Mesodermal cell (in vitro differentiated cells): Measurements from ENCODE around the gene CEP128.

Experiments used
- H3K27ac ChIP-seq: 2 replicates; pipeline ENCODE4 v1.7.0; 2013; ENCODE audit warnings: mild to moderate bottlenecking, low read depth, low read length, moderate library complexity; ENCODE audit not compliant: severe bottlenecking
- H3K36me3 ChIP-seq: 2 replicates; pipeline ENCODE4 v1.7.1; 2013; ENCODE audit warnings: mild to moderate bottlenecking, low read length, moderate library complexity; ENCODE audit not compliant: control insufficient read depth, insufficient read depth
- H3K4me1 ChIP-seq: one replicate; pipeline ENCODE4 v1.7.1; 2013; ENCODE audit warnings: mild to moderate bottlenecking, low read length; ENCODE audit not compliant: insufficient read depth, control insufficient read depth, poor library complexity, severe bottlenecking
- H3K4me3 ChIP-seq: 2 replicates; pipeline ENCODE4 v1.7.0; 2013; ENCODE audit warnings: low read length, control low read depth, mild to moderate bottlenecking; ENCODE audit not compliant: insufficient read depth, poor library complexity, severe bottlenecking; ENCODE audit errors: extremely low read depth
- H3K9me3 ChIP-seq: 2 replicates; pipeline ENCODE4 v1.7.1; 2013; ENCODE audit warnings: mild to moderate bottlenecking, low read length, moderate library complexity; ENCODE audit not compliant: control insufficient read depth
- WGBS, 2 experiments: methylation state at CpG; one replicate each; pipeline ENCODE4 v1.1.5; 2013; ENCODE audit warnings: missing lambda C conversion rate in 2 of 2; ENCODE audit not compliant: insufficient coverage in 2 of 2; 5-methylcytosine and 5-hydroxymethylcytosine counted together

The CEP128 gene

GRCh38 chr14:80584744-80585505, 356.6 kb downstream of the CEP128 start:
- Histone ChIP-seq H3K36me3 (no peaks in the 10 kb centered on the region), H3K27ac (no peak overlapping the region), H3K4me1 (no peaks in the 10 kb centered on the region), H3K9me3 (no peaks in the 10 kb centered on the region), H3K4me3 (no peak overlapping the region)
- 100% methylated on average over 1 of the region's 2 CpGs; no CpG with 5 or more reads in 1 of the 2 experiments for WGBS, 2 experiments

- Histone ChIP-seq H3K36me3 (no peaks in the 10 kb centered on the region), H3K4me3 (no peak overlapping the region), H3K4me1 (no peaks in the 10 kb centered on the region), H3K9me3 (no peaks in the 10 kb centered on the region), H3K27ac (no peak overlapping the region)
- WGBS, 2 experiments, result 85 to 87% methylated on average over 4 of the region's 4 CpGs
Measured at GRCh38 chr14:80577599-80577998, 363.9 kb downstream of the CEP128 start.

- H3K4me1 ChIP-seq, result no peaks in the 10 kb centered on the region
- no peaks in the 10 kb centered on the region for H3K9me3 ChIP-seq
- WGBS, 2 experiments, result no CpG with 5 or more reads among the region's 3 CpGs
- H3K4me3 ChIP-seq, result no peak overlapping the region
- no peaks in the 10 kb centered on the region for H3K36me3 ChIP-seq
- H3K27ac ChIP-seq, result no peak overlapping the region
Measured at GRCh38 chr14:80576401-80576800, 365.1 kb downstream of the CEP128 start.

DNA sequence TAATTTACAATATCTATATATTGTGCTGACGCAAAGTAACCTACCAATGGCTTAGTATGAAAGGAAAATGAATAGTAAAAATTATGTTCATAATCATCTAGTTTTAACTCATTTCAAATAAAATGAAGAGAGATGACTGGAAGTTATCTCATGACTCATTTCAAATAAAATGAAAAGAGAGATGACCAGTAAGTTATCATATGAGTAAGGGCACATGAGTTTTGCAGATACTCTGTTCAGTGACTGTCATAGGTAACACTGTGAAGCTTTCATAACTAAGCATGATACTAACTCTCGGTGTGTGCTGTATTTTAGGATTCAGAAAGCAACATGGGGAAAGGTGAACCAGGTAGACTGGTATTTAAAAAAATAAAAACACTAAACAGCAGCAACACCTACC, 365.8 kb downstream of the CEP128 start:
- WGBS, 2 experiments, result no CpG with 5 or more reads among the region's 2 CpGs

GRCh38 chr14:80572666-80573065, 368.9 kb downstream of the CEP128 start:
- Histone ChIP-seq H3K36me3 (no peaks in the 10 kb centered on the region), H3K4me3 (no peak overlapping the region), H3K9me3 (no peaks in the 10 kb centered on the region), H3K4me1 (no peaks in the 10 kb centered on the region), H3K27ac (no peak overlapping the region)
- WGBS, 2 experiments, result 82 to 85% methylated on average over 5 of the region's 6 CpGs

More for the DNA sequence above, 365.8 kb downstream of the CEP128 start:
- no peak overlapping the region for H3K4me3 ChIP-seq
- H3K4me1 ChIP-seq, result no peaks in the 10 kb centered on the region
- no peaks in the 10 kb centered on the region for H3K36me3 ChIP-seq
- no peak overlapping the region for H3K27ac ChIP-seq
- H3K9me3 ChIP-seq, result no peaks in the 10 kb centered on the region

GRCh38 chr14:80570930-80571298, 370.6 kb downstream of the CEP128 start:
- Histone ChIP-seq H3K36me3 (no peaks in the 10 kb centered on the region), H3K4me1 (no peaks in the 10 kb centered on the region), H3K27ac (no peak overlapping the region), H3K4me3 (no peak overlapping the region), H3K9me3 (no peaks in the 10 kb centered on the region)
- 80 to 86% methylated on average over 1 to 3 of the region's 3 CpGs for WGBS, 2 experiments

DNA sequence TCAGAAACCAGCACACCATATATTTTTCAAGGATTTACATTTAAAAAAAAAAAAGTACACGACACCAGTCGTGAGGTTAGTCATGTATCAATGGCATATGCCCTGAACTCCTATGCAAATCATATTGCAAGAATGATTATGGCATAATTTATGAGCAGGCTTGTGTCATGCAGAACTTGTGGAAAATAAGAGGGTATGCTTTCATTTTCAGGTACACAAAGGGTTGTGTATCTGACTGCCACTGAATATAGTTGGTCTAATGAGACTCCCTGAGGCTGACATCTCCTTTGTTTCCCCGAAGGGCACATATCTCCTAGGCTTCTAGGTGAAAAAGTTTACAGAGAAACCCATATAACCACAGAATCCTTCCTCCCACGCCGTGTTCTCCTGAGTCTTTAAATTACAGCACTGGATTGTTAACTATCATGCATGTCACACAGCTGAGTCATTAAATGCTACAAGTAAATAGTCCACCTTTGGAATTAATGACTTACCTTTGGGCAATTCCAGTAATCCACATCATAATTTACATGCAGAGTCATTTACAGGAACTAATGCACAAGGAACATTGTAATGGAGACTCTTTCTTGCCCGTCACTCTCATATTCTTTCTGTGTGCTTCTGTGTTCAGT, 373.5 kb downstream of the CEP128 start:
- no peak overlapping the region for H3K27ac ChIP-seq

GRCh38 chr14:80565001-80565400, 376.5 kb downstream of the CEP128 start:
- no peaks in the 10 kb centered on the region for H3K36me3 ChIP-seq
- H3K27ac ChIP-seq, result no peak overlapping the region
- 90 to 97% methylated on average over 2 to 3 of the region's 5 CpGs for WGBS, 2 experiments
- no peaks in the 10 kb centered on the region for H3K4me1 ChIP-seq
- no peaks in the 10 kb centered on the region for H3K9me3 ChIP-seq
- H3K4me3 ChIP-seq, result no peak overlapping the region

More for the DNA sequence above, 373.5 kb downstream of the CEP128 start:
- H3K9me3 ChIP-seq, result no peaks in the 10 kb centered on the region
- H3K36me3 ChIP-seq, result no peaks in the 10 kb centered on the region
- WGBS, 2 experiments, result 60 to 81% methylated on average over 1 to 4 of the region's 6 CpGs
- no peak overlapping the region for H3K4me3 ChIP-seq
- no peaks in the 10 kb centered on the region for H3K4me1 ChIP-seq

DNA sequence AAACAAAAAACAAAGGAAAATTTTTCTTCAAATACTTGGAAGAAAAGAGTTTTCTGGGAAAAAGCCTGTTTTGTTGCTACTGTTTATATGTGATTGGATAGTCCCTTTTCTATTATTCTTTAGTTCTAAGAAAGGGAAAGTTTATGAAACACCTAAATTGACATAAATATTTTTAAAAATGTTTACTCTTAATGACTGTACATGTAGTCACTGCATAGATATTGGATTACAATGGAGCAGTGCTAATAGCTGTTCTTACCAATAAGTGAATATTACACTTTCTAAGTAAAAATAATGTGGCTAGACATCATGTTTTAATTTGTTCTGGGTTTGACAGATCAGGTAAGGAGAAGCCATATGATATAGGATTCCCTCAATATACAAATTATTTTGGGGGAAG, 377.5 kb downstream of the CEP128 start:
- Histone ChIP-seq H3K36me3 (no peaks in the 10 kb centered on the region), H3K4me1 (no peaks in the 10 kb centered on the region), H3K27ac (no peak overlapping the region), H3K9me3 (no peaks in the 10 kb centered on the region), H3K4me3 (no peak overlapping the region)

- Histone ChIP-seq H3K4me1 (no peaks in the 10 kb centered on the region), H3K9me3 (no peaks in the 10 kb centered on the region)
- WGBS, 2 experiments, result 100% methylated on average over 1 of the region's 5 CpGs; no CpG with 5 or more reads in 1 of the 2 experiments
Measured at GRCh38 chr14:80560800-80561657, 380.5 kb downstream of the CEP128 start.

More at GRCh38 chr14:80560800-80561657, 380.5 kb downstream of the CEP128 start:
- H3K4me3 ChIP-seq, result no peak overlapping the region
- H3K27ac ChIP-seq, result no peak overlapping the region
- no peaks in the 10 kb centered on the region for H3K36me3 ChIP-seq
